OCI-LY1 (cell line): ENCODE data around the gene NUDT13.

Source experiments
- H2AFZ ChIP-seq: fragments of 200-600 bp; sonication (generic), shearing (Covaris generic); 2 replicates; pipeline ENCODE4 v1.6.0; 2014; ENCODE audit warnings: antibody characterized with exemption, mild to moderate bottlenecking, low read length
- H3F3A ChIP-seq: fragments of 200-600 bp; sonication (generic), shearing (Covaris generic); 2 replicates; pipeline ENCODE4 v1.6.0; 2014; ENCODE audit warnings: mild to moderate bottlenecking, antibody characterized with exemption, low read length, moderate library complexity; ENCODE audit not compliant: insufficient read depth
- H3K27ac ChIP-seq: fragments of 200-600 bp; sonication (generic); 2 replicates; pipeline ENCODE4 v1.5.1; 2014; ENCODE audit warnings: low read length, mixed run types, mild to moderate bottlenecking, low read depth; ENCODE audit not compliant: poor library complexity, severe bottlenecking
- H3K27me3 ChIP-seq: fragments of 200-600 bp; sonication (generic); 2 replicates; pipeline ENCODE4 v1.6.0; 2014; ENCODE audit warnings: antibody characterized with exemption, mild to moderate bottlenecking, low read length, moderate library complexity; ENCODE audit not compliant: insufficient read depth
- H3K36me3 ChIP-seq: fragments of 200-600 bp; sonication (generic); 2 replicates; pipeline ENCODE4 v1.6.1; 2014; ENCODE audit warnings: mild to moderate bottlenecking, antibody characterized with exemption, low read length, moderate library complexity, mixed read lengths; ENCODE audit not compliant: insufficient read depth
- H3K4me1 ChIP-seq: fragments of 200-600 bp; sonication (generic); 2 replicates; pipeline ENCODE4 v1.5.1; 2014; ENCODE audit warnings: mild to moderate bottlenecking, low read length, moderate library complexity; ENCODE audit not compliant: insufficient read depth, severe bottlenecking
- H3K4me2 ChIP-seq: fragments of 200-600 bp; sonication (generic), shearing (Covaris generic); 2 replicates; pipeline ENCODE4 v1.6.1; 2014; ENCODE audit warnings: low read length
- H3K4me3 ChIP-seq: fragments of 200-600 bp; sonication (generic); 2 replicates; pipeline ENCODE4 v1.5.1; 2014; ENCODE audit warnings: low read length, low read depth, mild to moderate bottlenecking, mixed read lengths; ENCODE audit not compliant: poor library complexity, severe bottlenecking
- H3K79me2 ChIP-seq: fragments of 200-600 bp; shearing (Covaris generic); 2 replicates; pipeline ENCODE4 v1.6.1; 2016; ENCODE audit warnings: mixed run types, low read length, mixed read lengths; ENCODE audit not compliant: insufficient read depth
- H3K9ac ChIP-seq: fragments of 200-600 bp; sonication (generic), shearing (Covaris generic); 2 replicates; pipeline ENCODE4 v1.6.1; 2014; ENCODE audit warnings: mild to moderate bottlenecking, low read length, mixed read lengths
- H3K9me2 ChIP-seq: fragments of 200-600 bp; sonication (generic), shearing (Covaris generic); 2 replicates; pipeline ENCODE4 v1.6.1; 2014; ENCODE audit warnings: low read depth, mild to moderate bottlenecking, low read length, mixed read lengths
- H3K9me3 ChIP-seq: fragments of 200-600 bp; shearing (Covaris generic); 2 replicates; pipeline ENCODE4 v1.6.1; 2014; ENCODE audit warnings: low read length, mixed read lengths
- H4K20me1 ChIP-seq: fragments of 200-600 bp; sonication (generic), shearing (Covaris generic); 2 replicates; pipeline ENCODE4 v1.6.0; 2016; ENCODE audit warnings: mild to moderate bottlenecking, low read length; ENCODE audit not compliant: insufficient read depth
- CTCF ChIP-seq: fragments of 200-600 bp; sonication (generic), shearing (Covaris generic); IDR thresholded peaks from 2 replicates; pipeline ENCODE4 v1.5.1; 2017; ENCODE audit warnings: mild to moderate bottlenecking, antibody characterized with exemption, low read length, moderate library complexity, mixed read lengths
- EZH2 ChIP-seq: fragments of 200-600 bp; sonication (generic), shearing (Covaris generic); IDR thresholded peaks from 2 replicates; pipeline ENCODE4 v1.8.0; 2017; ENCODE audit warnings: borderline replicate concordance, mixed run types, mild to moderate bottlenecking, antibody characterized with exemption, low read length, moderate library complexity, mixed read lengths

Gene NUDT13

GRCh38 chr10:73166972-73167371 is 56.7 kb downstream of the NUDT13 start:
- no peak overlapping the region for H2AFZ ChIP-seq
- peaks cover 44% of the 10 kb centered on the region for H3K79me2 ChIP-seq
- TF ChIP-seq EZH2: no peak
- TF ChIP-seq CTCF: no peak
- H3K4me1 ChIP-seq: peaks cover 22% of the 10 kb centered on the region
- no peaks in the 10 kb centered on the region for H3K9me2 ChIP-seq
- H3K36me3 ChIP-seq: peaks cover 30% of the 10 kb centered on the region
- peaks cover 4% of the 10 kb centered on the region; the same call in 1 of the 2 replicates for H3K9me3 ChIP-seq
- no peaks in the 10 kb centered on the region for H4K20me1 ChIP-seq
- peak overlapping the region; percentile 100 for H3K4me2 ChIP-seq
- peak overlapping the region; percentile 96; the same call in 1 of the 2 replicates for H3K9ac ChIP-seq
- no peak overlapping the region for H3K27ac ChIP-seq
- H3F3A ChIP-seq: no peaks in the 10 kb centered on the region
- peak overlapping the region; percentile 98 for H3K4me3 ChIP-seq
- H3K27me3 ChIP-seq: no peaks in the 10 kb centered on the region

GRCh38 chr10:73167458-73167782 is 57.2 kb downstream of the NUDT13 start:
- Histone ChIP-seq H3K9ac (peak overlapping the region; percentile 96), H3K4me1 (peaks cover 22% of the 10 kb centered on the region), H3K27ac (peak overlapping the region; percentile 58), H3K9me3 (peaks cover 4% of the 10 kb centered on the region; the same call in 1 of the 2 replicates), H3F3A (no peaks in the 10 kb centered on the region), H4K20me1 (no peaks in the 10 kb centered on the region), H3K9me2 (no peaks in the 10 kb centered on the region), H3K4me2 (peak overlapping the region; percentile 100), H3K36me3 (peaks cover 26% of the 10 kb centered on the region), H3K27me3 (no peaks in the 10 kb centered on the region), H3K4me3 (peak overlapping the region; percentile 98), H3K79me2 (peaks cover 40% of the 10 kb centered on the region), H2AFZ (peak overlapping the region; percentile 68; the same call in 1 of the 2 replicates)
- no peak for TF ChIP-seq CTCF
- TF ChIP-seq EZH2: no peak

- H4K20me1 ChIP-seq: no peaks in the 10 kb centered on the region
- H3K9me2 ChIP-seq: no peaks in the 10 kb centered on the region
- peak within 1 kb of the TSS; percentile 98 for H3K4me3 ChIP-seq
- H3K79me2 ChIP-seq: peaks cover 36% of the 10 kb centered on the region
- H2AFZ ChIP-seq: peak within 1 kb of the TSS; percentile 68; the same call in 1 of the 2 replicates
- H3K36me3 ChIP-seq: peaks cover 21% of the 10 kb centered on the region
- H3K9me3 ChIP-seq: peaks cover 4% of the 10 kb centered on the region; the same call in 1 of the 2 replicates
- peak within 1 kb of the TSS; percentile 58 for H3K27ac ChIP-seq
- TF ChIP-seq CTCF: peak; percentile 32; the same call in 1 of the 2 replicates
- no peak for TF ChIP-seq EZH2
- peak within 1 kb of the TSS; percentile 96 for H3K9ac ChIP-seq
- no peaks in the 10 kb centered on the region for H3F3A ChIP-seq
- peak within 1 kb of the TSS; percentile 100 for H3K4me2 ChIP-seq
- peaks cover 22% of the 10 kb centered on the region for H3K4me1 ChIP-seq
- no peaks in the 10 kb centered on the region for H3K27me3 ChIP-seq
Measured at GRCh38 chr10:73167783-73168464, 57.7 kb downstream of the NUDT13 start, which contains the start of the genes ECD and FAM149B1. TSS of gene ECD (minus strand) at chr10:73168008. CDS start at chr10:73163937, 4,071 bp downstream. TSS of gene FAM149B1 (plus strand) at chr10:73168119. CDS start at chr10:73168340, 221 bp downstream.
